Ovary (tissue), 9 donors: ENCODE data around the gene C19orf33. TPM values are rescaled to one million over a fixed set of nuclear protein-coding genes. Genes with fewer than 3 reads are reported as not detected.

Experiments
- DNase-seq, 5 donors: peaks; one replicate each; pipeline ENCODE4 v3.0.0-alpha.2; 2019 to 2020
- H3K27ac ChIP-seq, 2 donors: fragments of 200-600 bp; one replicate each; pipeline versions ENCODE4 v1.5.1 to v1.8.0; 2019 to 2022
- H3K27me3 ChIP-seq: fragments of 200-600 bp; one replicate; pipeline ENCODE4 v1.8.0; 2022
- H3K36me3 ChIP-seq: fragments of 200-600 bp; sonication (generic); one replicate; pipeline ENCODE4 v1.5.1; 2019
- H3K4me1 ChIP-seq: one replicate; pipeline ENCODE4 v1.8.1; 2013; ENCODE audit warnings: mild to moderate bottlenecking, moderate library complexity; ENCODE audit not compliant: insufficient read depth
- H3K4me3 ChIP-seq: fragments of 200-600 bp; sonication (generic); one replicate; pipeline ENCODE4 v1.5.1; 2017
- H3K9me3 ChIP-seq, 2 donors: fragments of 200-600 bp in 1 of 2; sonication (generic) in 1 of 2; one replicate each; pipeline versions ENCODE4 v1.5.1 to v1.8.1; 2013 to 2019; ENCODE audit warnings: mild to moderate bottlenecking in 1 of 2, moderate library complexity in 1 of 2
- CTCF ChIP-seq, 3 donors: fragments of 450-650 bp in 2 of 3; fragments of 200-600 bp in 1 of 3; IDR thresholded peaks; one replicate each; pipeline versions ENCODE4 v1.5.1 to v1.8.0; 2016 to 2022; ENCODE audit warnings: antibody characterized with exemption in 3 of 3, mild to moderate bottlenecking in 1 of 3
- EP300 ChIP-seq: sonication (generic); formaldehyde crosslinking; IDR thresholded peaks from one replicate; pipeline ENCODE4 v1.6.1; 2017; ENCODE audit warnings: antibody characterized with exemption
- POLR2A ChIP-seq: fragments of 450-650 bp; IDR thresholded peaks from one replicate; pipeline ENCODE4 v1.6.1; 2017; ENCODE audit warnings: antibody characterized with exemption, mild to moderate bottlenecking, moderate library complexity
- WGBS, 3 donors: extraction: QIAGEN DNeasy Blood & Tissue Kit in 1 of 3; methylation state at CpG; one replicate each; pipeline versions ENCODE4 v1.1.5 to v1.1.7; 2013 to 2017; 5-methylcytosine and 5-hydroxymethylcytosine counted together
- intact Hi-C, 4 donors: fragments of 100-400 bp; cut with DNase I; formaldehyde crosslinking; loops; one replicate each; pipeline versions ENCODE4 v1.11.0 to v1.15.1; 2022 to 2023
- polyA plus RNA-seq, 2 donors: library from polyadenylated mRNA; stranded (reverse); fragments of 200-250 nt in 1 of 2; fragments of 350-450 nt in 1 of 2; fragmentation: Illumina TruSeq in 1 of 2; extraction: RNeasy Lipid Tissue Mini Kit (QIAGEN cat#74804) in 1 of 2; gene quantifications; one replicate each; pipeline ENCODE4 v1.2.3, GENCODE V29; 2013 to 2014
- total RNA-seq, 7 donors: library from RNA; depleted of rRNA in 2 of 7; stranded (reverse); fragments of >200 nt in 2 of 7; fragmentation: NEBNext Ultra II Directional in 3 of 7; extraction: Animal tissue kit (Norgen Biotek cat#: 25700) in 3 of 7; gene quantifications; one replicate each; pipeline versions ENCODE4 v1.1.0 to v1.2.4, GENCODE V29; 2016 to 2023
- donor health status: DM: no; HTN: no; CAD: no; lungs with moderate emphysema.
- donor health status: DM: no; HTN: no; CAD: no.
- donor health status: Bipolar disorder and iron deficiency.
- donor health status: DM: yes; HTN: yes; CAD: no.
- donor health status: DM: no; HTN: no; CAD: no.
- donor health status: DM: yes; HTN: yes; CAD: no.

C19orf33 gene
- total and polyA plus RNA-seq, 9 donors: 1.8 to 179 (median 8.9) TPM; not detected in 2

DNA sequence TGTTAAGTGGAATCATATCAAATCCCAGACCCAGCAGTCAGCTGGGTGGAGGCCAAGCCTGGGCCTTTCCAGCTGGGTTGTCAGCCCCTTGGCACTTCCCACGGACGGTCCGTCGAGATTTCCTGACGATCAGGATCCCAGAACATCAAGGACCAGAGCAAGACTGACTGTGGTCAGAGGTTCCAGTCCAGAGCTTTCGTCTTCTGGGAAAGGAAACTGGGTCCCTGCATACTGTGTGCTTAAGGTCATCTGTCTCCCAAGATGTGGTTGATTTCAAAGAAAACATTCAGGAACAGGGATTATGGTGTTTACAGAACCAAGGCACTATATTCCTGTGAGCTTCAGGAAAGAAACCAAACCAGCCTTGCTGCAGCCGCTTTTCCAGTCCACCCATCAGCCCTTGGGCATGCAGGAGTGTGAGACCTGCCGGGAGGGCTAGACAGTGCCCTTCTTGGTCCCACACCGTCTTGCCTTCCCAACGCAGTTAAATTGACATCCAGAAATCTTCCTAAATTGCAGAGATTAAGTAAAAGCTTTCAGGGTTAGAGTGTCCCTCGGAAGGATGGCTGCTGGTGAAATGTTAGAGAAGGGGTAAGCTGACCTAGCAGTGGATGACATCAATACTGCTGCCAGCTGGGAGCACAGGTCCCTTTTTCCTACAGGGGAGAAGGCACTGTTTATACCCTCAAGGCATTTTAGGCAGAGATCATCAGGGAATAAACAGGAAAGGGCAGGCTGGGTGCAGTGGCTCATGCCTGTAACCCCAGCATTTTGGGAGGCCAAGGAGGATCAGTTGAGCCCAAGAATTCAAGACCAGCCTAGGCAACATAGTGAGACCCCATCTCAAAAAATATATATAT lies 5.0 kb upstream of the C19orf33 start:
- DNase-seq: no peak
- TF ChIP-seq POLR2A (no peak), CTCF (IDR thresholded peaks at IDR 0.05) (no peak), EP300 (no peak)
- H3K4me1 ChIP-seq: no peaks in the 10 kb centered on the region
- H3K27me3 ChIP-seq: no peaks in the 10 kb centered on the region
- no peak overlapping the region for H3K4me3 ChIP-seq
- no peaks in the 10 kb centered on the region for H3K9me3 ChIP-seq
- no peaks in the 10 kb centered on the region for H3K36me3 ChIP-seq
- WGBS, 3 donors: 26 to 31% (median 31%) methylated on average over 11 of the region's 11 CpGs
- peak overlapping the region in 1 of 2 donors; percentile 21 for H3K27ac ChIP-seq
- intact Hi-C loops: no loop called here

DNA sequence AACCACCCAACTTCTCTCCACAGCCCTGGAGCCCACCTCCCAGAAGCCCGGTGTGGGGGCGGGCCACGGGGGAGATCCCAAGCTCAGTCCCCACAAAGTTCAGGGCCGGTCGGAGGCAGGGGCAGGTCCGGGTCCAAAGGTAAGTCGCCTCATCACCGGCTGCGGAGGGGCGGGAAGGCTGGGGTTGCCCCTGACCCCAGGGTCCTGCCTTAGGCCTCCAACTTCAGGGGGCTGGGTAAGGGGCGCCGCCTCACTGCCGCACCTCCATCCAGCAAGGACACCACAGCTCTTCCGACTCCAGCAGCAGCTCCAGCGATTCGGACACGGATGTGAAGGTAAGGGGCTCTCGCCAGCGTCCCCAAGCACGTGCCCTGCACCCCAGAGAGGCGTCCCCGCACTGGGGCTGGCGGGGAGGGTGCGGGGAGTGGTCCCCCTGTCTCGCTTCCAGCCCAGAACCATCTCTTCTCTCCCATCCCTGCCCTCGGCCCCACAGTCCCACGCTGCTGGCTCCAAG lies 358 bp downstream of the C19orf33 start:
- H3K27me3 ChIP-seq: no peaks in the 10 kb centered on the region
- no peaks in the 10 kb centered on the region for H3K4me1 ChIP-seq
- intact Hi-C loops: no loop called here
- no peaks in the 10 kb centered on the region for H3K9me3 ChIP-seq
- WGBS, 3 donors: 69 to 78% (median 78%) methylated on average over 27 of the region's 27 CpGs
- no peak for DNase-seq
- H3K27ac ChIP-seq: no peak overlapping the region
- TF ChIP-seq EP300 (no peak), CTCF (IDR thresholded peaks at IDR 0.05) (no peak), POLR2A (no peak)
- no peaks in the 10 kb centered on the region for H3K36me3 ChIP-seq
- no peak overlapping the region for H3K4me3 ChIP-seq

- WGBS, 3 donors: 79 to 85% (median 81%) methylated on average over 19 to 29 of the region's 29 CpGs
- Histone ChIP-seq H3K4me3 (no peak overlapping the region), H3K9me3 (no peaks in the 10 kb centered on the region), H3K36me3 (no peaks in the 10 kb centered on the region), H3K4me1 (no peaks in the 10 kb centered on the region), H3K27ac (no peak overlapping the region), H3K27me3 (no peaks in the 10 kb centered on the region)
- no peak for TF ChIP-seq CTCF (IDR thresholded peaks at IDR 0.05)
- no peak for TF ChIP-seq POLR2A
- TF ChIP-seq EP300: no peak
- DNase-seq: peak in 1 of 5 donors; percentile 53
- intact Hi-C loops: no loop called here
These were observed 897 bp downstream of the C19orf33 start for GRCh38 chr19:38304866-38305429.

DNA sequence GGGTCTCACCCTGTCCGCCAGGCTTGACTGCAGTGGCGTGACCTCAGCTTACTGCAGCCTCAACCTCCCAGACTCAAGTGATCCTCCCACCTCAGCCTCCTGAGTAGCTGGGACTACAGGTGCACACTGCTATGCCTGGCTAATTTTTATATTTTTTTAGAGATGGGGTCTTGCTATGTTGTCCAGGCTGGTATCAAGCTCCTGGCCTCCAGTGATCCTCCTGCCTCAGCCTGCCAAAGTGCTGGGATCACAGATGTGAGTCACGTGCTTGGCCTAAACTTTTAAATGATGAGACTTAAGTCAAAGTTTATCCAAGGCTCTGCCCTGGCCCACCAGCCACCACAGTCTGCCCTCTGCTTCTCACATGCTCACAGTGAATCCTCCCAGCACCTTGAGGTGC lies 2.2 kb downstream of the C19orf33 start:
- Histone ChIP-seq H3K4me3 (no peak overlapping the region), H3K36me3 (no peaks in the 10 kb centered on the region), H3K27me3 (no peaks in the 10 kb centered on the region), H3K9me3 (no peaks in the 10 kb centered on the region), H3K4me1 (no peaks in the 10 kb centered on the region), H3K27ac (no peak overlapping the region)
- TF ChIP-seq CTCF (IDR thresholded peaks at IDR 0.05) (no peak), EP300 (no peak), POLR2A (no peak)
- WGBS, 3 donors: 90 to 96% (median 91%) methylated on average over 3 of the region's 3 CpGs
- intact Hi-C loops: no loop called here
- DNase-seq: no peak
